ENCODE data around the gene LGALS7. TPM values are rescaled to one million over a fixed set of nuclear protein-coding genes. Genes with fewer than 3 reads are reported as not detected.
"Not testable (repeated sequence)": the region's sequence is repeated elsewhere in the genome, so short reads cannot be mapped to it uniquely, and the experiment has no call there.

The LGALS7 gene
- total RNA-seq, 1 experiment from 2014 or later, result not detected

DNA sequence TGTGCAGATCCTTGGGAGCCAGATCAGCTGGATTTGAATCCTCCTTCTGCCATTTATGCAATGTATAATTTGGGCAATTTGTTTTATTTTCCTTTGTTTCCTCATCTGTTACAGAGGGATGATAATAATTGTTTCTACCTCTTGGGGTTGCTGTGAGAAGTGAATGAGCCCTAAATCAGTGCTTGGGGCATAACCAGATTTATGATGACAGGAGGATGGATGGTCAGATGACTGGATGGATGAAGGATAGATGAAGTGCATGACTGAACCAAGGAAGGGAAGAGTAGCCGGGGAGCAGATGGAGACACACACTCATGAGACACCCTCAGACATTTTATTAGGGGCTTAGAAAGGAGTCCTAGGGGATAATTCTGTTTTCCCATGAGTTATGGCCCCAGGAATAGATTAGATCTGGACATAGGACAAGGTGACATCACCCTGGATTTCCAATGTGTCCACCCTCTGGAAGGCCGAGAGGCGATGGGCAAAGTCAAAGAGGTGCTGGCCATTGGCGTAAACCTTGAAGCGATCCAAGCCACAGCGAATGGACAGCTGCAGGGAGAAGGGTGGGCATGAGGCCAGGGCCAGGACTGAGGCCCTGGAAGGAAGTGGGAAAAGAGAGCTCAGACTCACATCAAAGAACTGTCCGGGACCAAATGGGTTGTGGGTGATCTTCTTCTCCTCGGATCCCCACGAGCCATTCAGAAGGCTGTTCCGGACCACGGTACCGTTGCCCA is 28.2 kb upstream of the LGALS7 start:
- Mint-ChIP-seq H3K36me3 (ENCODE audit: insufficient read depth, unreplicated experiment) (no peaks in the 10 kb centered on the region), H3K9me3 (ENCODE audit: unreplicated experiment) (no peaks in the 10 kb centered on the region), H3K4me1 (ENCODE audit: low read depth, unreplicated experiment) (no peaks in the 10 kb centered on the region), H3K4me3 (ENCODE audit: unreplicated experiment) (no peak overlapping the region), H3K27ac (ENCODE audit: unreplicated experiment) (no peak overlapping the region), H3K27me3 (ENCODE audit: insufficient read depth, unreplicated experiment) (no peaks in the 10 kb centered on the region)
- no peaks in the 10 kb centered on the region for H3K27me3 ChIP-seq (replicated peaks; ENCODE audit: control insufficient read depth, insufficient read depth, low read length)
- TF ChIP-seq, protein P1, sequence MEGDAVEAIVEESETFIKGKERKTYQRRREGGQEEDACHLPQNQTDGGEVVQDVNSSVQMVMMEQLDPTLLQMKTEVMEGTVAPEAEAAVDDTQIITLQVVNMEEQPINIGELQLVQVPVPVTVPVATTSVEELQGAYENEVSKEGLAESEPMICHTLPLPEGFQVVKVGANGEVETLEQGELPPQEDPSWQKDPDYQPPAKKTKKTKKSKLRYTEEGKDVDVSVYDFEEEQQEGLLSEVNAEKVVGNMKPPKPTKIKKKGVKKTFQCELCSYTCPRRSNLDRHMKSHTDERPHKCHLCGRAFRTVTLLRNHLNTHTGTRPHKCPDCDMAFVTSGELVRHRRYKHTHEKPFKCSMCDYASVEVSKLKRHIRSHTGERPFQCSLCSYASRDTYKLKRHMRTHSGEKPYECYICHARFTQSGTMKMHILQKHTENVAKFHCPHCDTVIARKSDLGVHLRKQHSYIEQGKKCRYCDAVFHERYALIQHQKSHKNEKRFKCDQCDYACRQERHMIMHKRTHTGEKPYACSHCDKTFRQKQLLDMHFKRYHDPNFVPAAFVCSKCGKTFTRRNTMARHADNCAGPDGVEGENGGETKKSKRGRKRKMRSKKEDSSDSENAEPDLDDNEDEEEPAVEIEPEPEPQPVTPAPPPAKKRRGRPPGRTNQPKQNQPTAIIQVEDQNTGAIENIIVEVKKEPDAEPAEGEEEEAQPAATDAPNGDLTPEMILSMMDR (IDR thresholded peaks at IDR 0.05; ENCODE audit: insufficient read depth in 1 of 2, low read depth in 1 of 2, low read length in 1 of 2, severe bottlenecking in 1 of 2, unreplicated experiment in 1 of 2), result no peak
- no TSS peak for BruUV-seq (replicated peaks)
- H3K9me3 ChIP-seq, result no peaks in the 10 kb centered on the region; the same call in 1 of the 2 replicates
- intact Hi-C loops (cut with micrococcal nuclease; ENCODE audit: unreplicated experiment), result no loop called here
- no peak overlapping the region for H3K4me3 ChIP-seq (ENCODE audit: low read depth, low read length)
- ChIA-PET CTCF (no interaction called here), POLR2A (no interaction called here)
- no peaks in the 10 kb centered on the region for H3K36me3 ChIP-seq (ENCODE audit: control insufficient read depth, insufficient read depth, low read length)
- no peaks in the 10 kb centered on the region; the same call in 1 of the 2 replicates for H3K4me1 ChIP-seq
- no peak for DNase-seq

DNA sequence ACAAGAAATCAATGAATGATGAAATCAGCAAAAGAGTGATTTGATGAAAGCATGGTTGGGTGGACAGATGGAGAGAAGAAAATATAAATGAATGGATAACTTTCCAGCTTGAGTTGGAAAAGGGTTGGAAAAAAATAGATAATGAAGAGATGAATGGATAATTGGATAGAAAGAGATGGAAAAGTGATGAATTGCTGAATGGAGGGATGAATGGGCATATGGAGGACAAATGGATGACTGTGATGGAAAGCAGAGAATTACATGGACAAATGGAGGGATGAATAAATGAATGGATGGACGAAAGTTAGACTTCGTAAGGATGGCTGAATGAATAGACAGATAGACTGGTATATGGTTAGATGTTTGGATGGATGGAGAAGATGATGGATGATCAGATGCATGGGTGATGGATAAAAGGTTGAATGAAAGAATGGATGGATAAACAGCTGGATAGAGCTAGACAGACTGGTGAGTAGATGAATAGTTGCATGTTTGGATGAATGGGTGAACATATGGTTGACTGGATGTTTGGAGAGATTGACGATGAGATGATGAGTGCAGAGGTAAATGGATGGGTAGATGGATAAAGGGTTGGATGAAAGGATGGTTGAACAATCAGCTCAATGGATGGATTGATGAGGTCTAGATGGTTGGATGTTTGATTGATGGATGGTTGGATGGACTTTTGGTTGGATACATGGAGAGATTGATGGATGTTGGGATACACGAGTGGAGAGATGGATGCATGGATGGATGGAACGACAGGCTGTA is 27.4 kb upstream of the LGALS7 start:
- Mint-ChIP-seq H3K36me3 (ENCODE audit: insufficient read depth, unreplicated experiment) (no peaks in the 10 kb centered on the region), H3K4me1 (ENCODE audit: low read depth, unreplicated experiment) (no peaks in the 10 kb centered on the region), H3K27me3 (ENCODE audit: insufficient read depth, unreplicated experiment) (no peaks in the 10 kb centered on the region), H3K27ac (ENCODE audit: unreplicated experiment) (no peak overlapping the region), H3K9me3 (ENCODE audit: unreplicated experiment) (no peaks in the 10 kb centered on the region), H3K4me3 (ENCODE audit: unreplicated experiment) (no peak overlapping the region)
- DNase-seq, result no peak
- H3K36me3 ChIP-seq (ENCODE audit: control insufficient read depth, insufficient read depth, low read length), result no peaks in the 10 kb centered on the region
- CTCF ChIA-PET, result no interaction called here
- TF ChIP-seq, protein P1 (IDR thresholded peaks at IDR 0.05; ENCODE audit: insufficient read depth in 1 of 2, low read depth in 1 of 2, low read length in 1 of 2, severe bottlenecking in 1 of 2, unreplicated experiment in 1 of 2), result no peak
- H3K27me3 ChIP-seq (replicated peaks; ENCODE audit: control insufficient read depth, insufficient read depth, low read length), result no peaks in the 10 kb centered on the region
- no peaks in the 10 kb centered on the region for H3K4me1 ChIP-seq
- BruUV-seq (replicated peaks), result no TSS peak
- H3K4me3 ChIP-seq (ENCODE audit: low read depth, low read length), result no peak overlapping the region
- H3K9me3 ChIP-seq, result no peaks in the 10 kb centered on the region; the same call in 1 of the 2 replicates
- intact Hi-C loops (cut with micrococcal nuclease; ENCODE audit: unreplicated experiment), result no loop called here
- POLR2A ChIA-PET, result no interaction called here

DNA sequence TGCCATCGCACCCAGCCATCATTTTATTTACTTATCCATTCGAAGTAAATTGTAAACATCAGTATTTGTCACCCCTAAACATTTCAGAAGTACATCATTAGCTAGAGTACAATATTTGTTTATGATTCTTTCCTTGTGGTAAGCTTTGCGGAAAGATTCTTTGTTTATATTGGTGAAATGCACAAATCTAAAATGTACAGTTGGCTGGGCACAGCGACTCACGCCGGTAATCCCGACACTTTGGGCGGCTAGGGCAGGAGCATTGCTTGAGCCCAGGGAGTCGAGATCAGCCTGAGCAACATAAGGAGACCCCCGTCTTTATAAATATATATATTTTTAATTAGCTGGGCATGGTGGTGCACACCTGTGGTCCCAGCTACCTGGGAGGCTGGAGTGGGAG is 25.8 kb upstream of the LGALS7 start:
- BruUV-seq (replicated peaks), result no TSS peak
- Histone ChIP-seq H3K27me3 (replicated peaks; ENCODE audit: control insufficient read depth, insufficient read depth, low read length) (no peaks in the 10 kb centered on the region), H3K9me3 (no peaks in the 10 kb centered on the region; the same call in 1 of the 2 replicates), H3K4me1 (no peaks in the 10 kb centered on the region), H3K4me3 (ENCODE audit: low read depth, low read length) (no peak overlapping the region), H3K36me3 (ENCODE audit: control insufficient read depth, insufficient read depth, low read length) (no peaks in the 10 kb centered on the region)
- Mint-ChIP-seq H3K4me1 (ENCODE audit: low read depth, unreplicated experiment) (no peaks in the 10 kb centered on the region), H3K36me3 (ENCODE audit: insufficient read depth, unreplicated experiment) (peaks cover 4% of the 10 kb centered on the region), H3K4me3 (ENCODE audit: unreplicated experiment) (no peak overlapping the region), H3K27me3 (ENCODE audit: insufficient read depth, unreplicated experiment) (no peaks in the 10 kb centered on the region), H3K27ac (ENCODE audit: unreplicated experiment) (no peak overlapping the region), H3K9me3 (ENCODE audit: unreplicated experiment) (no peaks in the 10 kb centered on the region)
- DNase-seq, result no peak
- CTCF ChIA-PET, result no interaction called here
- TF ChIP-seq, protein P1 (IDR thresholded peaks at IDR 0.05; ENCODE audit: insufficient read depth in 1 of 2, low read depth in 1 of 2, low read length in 1 of 2, severe bottlenecking in 1 of 2, unreplicated experiment in 1 of 2), result no peak
- intact Hi-C loops (cut with micrococcal nuclease; ENCODE audit: unreplicated experiment), result loop anchor here (1.0 kb wide), 1 partner anchor 32 kb away; the partner anchor contains the start of gene ECH1
- POLR2A ChIA-PET, result no interaction called here

DNA sequence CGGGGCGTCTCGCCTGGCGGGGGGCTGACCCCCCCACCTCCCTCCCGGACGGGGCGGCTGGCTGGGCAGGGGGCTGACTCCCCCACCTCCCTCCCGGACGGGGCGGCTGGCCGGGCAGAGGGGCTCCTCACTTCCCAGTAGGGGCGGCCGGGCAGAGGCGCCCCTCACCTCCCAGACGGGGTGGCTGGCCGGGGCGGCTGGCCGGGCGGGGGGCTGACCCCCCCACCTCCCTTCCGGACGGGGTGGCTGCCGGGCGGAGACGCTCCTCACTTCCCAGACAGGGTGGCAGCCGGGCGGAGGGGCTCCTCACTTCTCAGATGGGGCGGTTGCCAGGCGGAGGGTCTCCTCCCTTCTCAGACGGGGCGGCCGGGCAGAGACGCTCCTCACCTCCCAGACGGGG is 24.5 kb upstream of the LGALS7 start:
- H3K27ac Mint-ChIP-seq (ENCODE audit: unreplicated experiment); POLR2A ChIA-PET; intact Hi-C loops (cut with micrococcal nuclease; ENCODE audit: unreplicated experiment); H3K4me3 ChIP-seq (ENCODE audit: low read depth, low read length); H3K4me1 ChIP-seq; DNase-seq; H3K4me3 Mint-ChIP-seq (ENCODE audit: unreplicated experiment); H3K27me3 ChIP-seq (replicated peaks; ENCODE audit: control insufficient read depth, insufficient read depth, low read length); H3K36me3 Mint-ChIP-seq (ENCODE audit: insufficient read depth, unreplicated experiment); H3K9me3 ChIP-seq; H3K4me1 Mint-ChIP-seq (ENCODE audit: low read depth, unreplicated experiment); H3K36me3 ChIP-seq (ENCODE audit: control insufficient read depth, insufficient read depth, low read length); BruUV-seq (replicated peaks); H3K9me3 Mint-ChIP-seq (ENCODE audit: unreplicated experiment); CTCF ChIA-PET; H3K27me3 Mint-ChIP-seq (ENCODE audit: insufficient read depth, unreplicated experiment): not testable (repeated sequence)
